ENCODE measurements around the gene RPS6KA4.

The RPS6KA4 gene

DNA sequence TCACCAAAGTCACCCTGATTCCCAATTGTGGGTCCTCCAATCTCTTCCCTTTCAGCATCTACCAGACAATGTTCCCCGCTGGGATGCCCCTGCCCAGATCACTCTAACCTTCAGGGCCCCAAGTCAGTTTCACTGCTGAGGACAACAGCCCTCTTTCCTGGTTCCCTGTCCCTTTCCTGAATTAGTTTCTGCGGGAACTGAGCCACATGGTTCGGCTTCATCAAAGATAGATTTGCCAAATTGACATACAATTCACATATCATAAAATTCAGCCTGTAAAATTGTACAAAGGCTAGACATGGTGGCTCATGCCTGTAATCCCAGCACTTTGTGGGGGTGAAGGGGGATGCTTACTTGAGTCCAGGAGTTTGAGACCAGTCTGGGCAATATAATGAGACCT lies 31.0 kb upstream of the RPS6KA4 start:
- DNase-seq: peak; percentile 2

DNA sequence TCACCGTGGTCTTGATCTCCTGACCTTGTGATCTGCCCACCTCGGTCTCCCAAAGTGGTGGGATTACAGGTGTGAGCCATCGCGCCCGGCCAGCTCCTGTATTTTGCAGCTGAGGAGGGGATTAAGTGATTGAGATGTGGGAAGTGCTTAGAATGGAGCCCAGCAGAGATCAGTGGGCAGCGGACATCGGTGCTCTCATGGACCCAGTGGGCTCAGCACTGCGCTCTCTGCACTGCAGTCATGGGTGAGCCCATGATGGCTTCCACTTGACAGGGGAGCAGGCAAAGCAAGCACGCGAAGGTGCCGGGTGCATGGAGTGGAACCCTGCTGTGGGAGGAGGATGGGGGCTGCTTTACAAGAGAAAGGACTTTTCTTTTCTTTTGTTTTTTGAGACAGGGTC lies 28.1 kb upstream of the RPS6KA4 start:
- peak; percentile 1 for DNase-seq

DNA sequence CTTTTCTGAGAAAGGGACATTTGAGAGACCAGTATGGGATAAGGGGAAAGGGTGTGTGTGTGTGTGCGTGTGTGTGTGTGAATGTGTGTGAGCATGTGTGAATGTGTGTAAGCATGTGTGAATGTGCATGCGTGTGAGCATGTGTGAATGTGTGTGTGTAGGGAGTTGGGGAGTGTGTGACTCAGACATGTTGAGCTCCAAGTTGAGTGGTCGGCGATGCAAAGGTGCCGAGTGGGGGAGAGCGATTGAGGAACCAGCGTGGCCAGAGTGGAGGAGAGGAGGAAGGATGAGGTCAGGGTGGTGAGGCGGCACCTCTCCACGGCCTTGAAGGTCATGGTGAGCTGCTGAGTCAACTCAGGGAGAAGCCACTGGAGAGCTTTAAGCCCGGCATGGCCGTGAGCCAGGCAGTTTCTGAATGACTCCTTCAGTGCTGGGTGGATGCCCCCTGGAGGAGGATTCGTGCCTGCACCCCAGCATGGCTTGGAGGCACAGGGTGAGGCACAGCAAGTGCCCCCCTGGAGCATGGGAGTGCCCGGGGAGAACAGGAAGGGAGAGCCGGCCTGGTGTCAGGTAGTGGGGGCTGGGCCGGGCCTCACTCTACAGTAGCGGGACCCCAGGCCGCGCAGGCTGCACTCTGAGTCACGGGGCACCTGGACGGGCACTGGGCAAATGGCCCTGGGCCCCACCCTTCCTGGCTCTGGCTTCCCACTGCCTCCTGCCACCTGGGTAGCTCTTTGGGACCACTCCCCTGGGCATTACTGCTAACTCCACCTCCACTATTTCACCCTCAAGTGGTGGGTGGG lies 27.2 kb upstream of the RPS6KA4 start:
- peak; percentile 99 for DNase-seq

DNA sequence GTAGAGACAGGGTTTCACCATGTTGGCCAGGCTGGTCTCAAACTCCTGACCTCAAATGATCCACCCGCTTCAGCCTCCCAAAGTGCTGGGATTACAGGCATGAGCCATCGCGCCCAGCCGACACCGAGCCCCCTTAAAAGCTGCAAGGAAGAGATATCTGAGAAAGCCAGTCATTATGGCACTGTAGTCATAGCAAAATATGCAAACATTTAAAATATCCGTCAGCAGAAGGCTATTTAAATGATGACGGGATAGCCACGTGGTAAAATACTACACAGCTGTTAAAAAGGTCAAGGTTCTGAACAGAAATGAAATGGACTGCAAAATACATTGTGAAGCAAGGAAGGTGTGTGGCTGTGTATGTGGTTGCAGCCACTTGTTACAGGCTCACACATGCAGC lies 25.4 kb upstream of the RPS6KA4 start:
- peak; percentile 3 for DNase-seq

DNA sequence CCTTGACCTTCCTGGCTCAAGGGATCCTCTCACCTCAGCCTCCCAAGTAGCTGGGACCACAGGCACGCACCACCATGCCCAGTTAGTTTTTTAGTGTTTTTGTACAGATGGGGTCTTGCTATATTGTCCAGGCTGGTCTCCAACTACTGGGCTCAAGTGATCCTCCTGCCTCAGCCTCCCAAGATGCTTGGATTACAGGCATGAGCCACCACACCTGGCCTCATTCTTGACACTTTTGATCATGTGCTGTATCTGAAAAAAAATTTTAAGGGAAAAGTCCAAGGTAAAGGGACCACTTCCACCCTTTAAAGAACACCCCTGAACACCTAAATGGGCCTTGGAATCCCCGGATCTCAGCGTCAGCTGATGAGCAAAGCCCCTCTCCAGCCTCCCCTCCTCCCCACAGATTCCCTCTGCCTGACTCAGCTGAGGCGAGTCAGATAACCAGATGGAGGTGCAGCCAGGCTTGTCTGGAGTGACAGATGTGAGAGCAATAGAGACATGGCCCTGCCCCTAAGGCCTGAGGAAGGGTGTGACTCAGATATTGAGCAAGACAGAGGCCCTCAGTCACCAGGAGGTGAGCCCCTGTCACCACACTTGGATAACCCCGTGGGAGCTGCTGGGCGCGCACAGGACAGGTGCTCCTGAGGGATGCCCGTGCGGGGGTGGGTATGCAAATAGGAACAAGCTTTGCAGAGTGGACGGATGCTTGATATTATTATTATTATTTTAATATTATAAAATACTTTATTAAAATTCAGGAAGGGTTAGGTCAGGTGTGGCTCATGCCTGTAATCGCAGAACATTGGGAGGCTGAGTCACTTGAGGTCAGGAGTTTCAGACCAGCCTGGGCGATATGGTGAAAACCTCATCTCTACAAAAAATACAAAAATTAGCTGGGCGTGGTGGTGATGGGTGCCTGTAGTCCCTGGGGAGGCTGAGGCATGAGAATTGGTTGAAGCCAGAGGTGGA lies 23.9 kb upstream of the RPS6KA4 start:
- peak; percentile 54 for DNase-seq

DNA sequence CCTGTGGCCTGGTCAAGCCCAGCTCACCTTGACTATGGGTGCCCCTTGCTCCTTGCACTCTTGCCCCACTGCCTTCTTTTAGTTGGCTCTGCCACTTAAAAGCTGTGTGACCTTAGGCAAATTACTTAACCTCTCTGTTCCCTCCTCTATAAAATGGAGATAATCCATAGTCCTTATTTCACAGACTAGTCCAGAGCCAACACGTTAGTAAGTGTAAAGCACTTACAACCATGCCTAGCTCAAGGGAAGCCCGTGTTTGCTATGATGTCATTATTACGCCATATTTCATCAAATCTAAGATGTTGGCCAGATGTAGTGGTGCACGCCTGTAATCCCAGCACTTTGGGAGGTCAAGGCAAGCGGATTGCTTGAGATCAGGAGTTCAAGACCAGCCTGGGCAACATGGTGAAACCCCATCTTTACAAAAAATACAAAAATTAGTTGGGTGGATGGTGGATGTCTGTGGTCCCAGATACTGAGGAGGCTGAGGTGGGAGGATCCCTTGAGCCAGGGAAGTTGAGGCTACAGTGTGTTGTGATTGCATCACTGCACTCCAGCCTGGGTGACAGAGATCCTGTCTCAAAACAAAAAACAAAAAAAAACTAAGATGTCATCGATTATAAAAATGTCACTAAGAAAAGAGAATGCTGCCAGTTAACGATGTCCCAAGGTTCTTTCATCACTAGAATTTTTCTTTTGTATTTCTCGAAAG lies 21.3 kb upstream of the RPS6KA4 start:
- DNase-seq: no peak

DNA sequence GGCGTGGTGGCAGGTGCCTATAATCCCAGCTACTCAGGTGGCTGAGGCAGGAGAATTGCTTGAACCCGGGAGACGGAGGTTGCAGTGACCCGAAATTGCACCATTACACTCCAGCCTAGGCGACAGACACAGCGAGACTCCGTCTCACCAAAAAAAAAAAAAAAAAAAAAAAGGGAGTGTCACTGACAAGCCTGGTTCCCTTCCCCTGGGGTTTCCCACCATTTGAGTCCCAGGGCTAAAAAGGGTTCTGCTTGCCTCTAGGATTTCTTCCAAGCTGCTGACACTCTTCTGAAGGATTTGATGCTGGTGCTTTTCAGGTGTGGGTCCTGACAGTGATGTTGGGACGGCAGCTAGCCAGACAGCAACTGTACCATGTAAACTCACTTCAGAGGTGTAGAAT lies 20.2 kb upstream of the RPS6KA4 start:
- no peak for DNase-seq

DNA sequence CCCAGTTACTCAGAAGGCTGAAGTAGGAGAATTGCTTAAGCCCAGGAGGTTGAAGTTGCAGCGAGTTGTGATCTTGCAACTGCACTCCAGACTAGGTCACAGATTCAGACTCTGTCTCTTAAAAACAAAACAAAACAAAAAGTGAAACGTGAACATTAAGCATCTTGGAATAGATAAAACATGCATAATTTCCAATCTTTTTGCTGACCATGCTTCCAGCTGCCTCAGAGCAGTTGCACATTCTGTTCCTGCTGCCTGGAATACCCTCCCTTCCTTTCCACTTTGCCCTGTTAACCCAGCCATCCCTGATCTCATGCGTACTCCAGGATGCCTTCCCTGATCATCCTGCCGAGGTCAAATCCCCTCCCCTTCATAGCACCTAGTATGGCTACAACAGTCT lies 19.7 kb upstream of the RPS6KA4 start:
- no peak for DNase-seq

DNA sequence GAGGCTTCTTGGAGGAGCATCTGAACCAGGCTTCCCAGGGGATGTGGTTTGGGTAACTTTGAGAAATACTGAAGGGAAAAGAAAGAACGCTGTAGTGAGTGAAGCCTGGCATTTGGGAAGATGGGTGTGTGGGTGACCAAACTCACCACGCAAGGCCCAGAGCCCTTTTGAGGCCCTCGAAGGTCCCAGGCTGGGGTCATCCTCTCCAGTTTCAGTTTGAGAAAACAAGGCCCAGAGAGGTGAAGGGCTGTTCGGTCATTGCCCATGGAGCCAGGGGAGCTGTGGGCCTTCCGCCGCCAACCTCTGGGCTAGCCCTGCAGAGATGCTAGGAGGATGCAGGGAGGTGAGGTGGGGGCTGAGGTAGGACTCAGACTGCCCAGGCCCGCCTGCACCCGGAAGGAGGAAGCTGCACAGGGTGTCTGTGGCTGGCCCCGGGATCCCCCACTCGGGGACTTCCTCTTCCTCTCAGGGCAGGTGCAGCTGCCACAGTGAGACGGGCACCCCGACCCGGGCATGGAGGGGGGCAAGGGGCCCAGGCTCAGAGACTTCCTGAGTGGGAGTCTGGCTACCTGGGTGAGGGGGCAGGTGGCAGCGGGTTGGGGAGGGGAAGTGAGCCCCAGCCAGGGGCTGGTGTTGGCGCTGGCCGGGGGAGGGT lies 19.1 kb upstream of the RPS6KA4 start, which contains the start of gene CCDC88B:
TSS of gene CCDC88B (plus strand) at position 451 of the 655 bp plus-strand sequence. CDS start at position 514, 63 bp downstream.
- DNase-seq: peak; percentile 91

DNA sequence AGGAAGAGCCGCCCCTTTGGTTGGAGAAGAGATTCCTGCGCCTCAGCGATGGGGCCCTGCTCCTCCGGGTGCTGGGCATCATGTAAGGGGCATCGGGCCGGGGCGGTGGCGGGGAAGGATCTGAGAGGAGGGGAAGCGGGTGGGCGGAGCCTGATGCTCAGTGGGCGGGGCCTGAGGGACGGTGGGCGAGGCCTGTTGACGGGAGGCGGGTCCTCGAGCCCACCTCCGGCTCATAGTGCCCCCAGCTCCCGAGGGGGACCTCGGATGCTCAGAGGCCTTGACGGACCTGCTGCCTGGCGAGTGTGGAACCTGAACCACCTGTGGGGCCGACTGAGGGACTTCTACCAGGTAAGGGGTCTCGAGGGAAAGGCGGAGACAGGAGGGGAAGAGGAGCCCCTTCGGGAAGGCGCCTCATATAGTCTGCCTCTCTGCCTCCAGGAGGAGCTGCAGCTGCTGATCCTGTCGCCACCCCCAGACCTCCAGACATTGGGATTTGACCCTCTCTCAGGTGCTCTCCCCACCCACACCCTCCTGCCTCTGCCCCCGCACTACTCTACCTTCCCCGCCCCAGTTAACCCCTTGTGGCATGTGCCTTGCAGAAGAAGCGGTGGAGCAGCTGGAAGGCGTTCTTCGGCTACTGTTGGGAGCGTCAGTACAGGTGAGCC lies 18.2 kb upstream of the RPS6KA4 start:
- peak; percentile 44 for DNase-seq

DNA sequence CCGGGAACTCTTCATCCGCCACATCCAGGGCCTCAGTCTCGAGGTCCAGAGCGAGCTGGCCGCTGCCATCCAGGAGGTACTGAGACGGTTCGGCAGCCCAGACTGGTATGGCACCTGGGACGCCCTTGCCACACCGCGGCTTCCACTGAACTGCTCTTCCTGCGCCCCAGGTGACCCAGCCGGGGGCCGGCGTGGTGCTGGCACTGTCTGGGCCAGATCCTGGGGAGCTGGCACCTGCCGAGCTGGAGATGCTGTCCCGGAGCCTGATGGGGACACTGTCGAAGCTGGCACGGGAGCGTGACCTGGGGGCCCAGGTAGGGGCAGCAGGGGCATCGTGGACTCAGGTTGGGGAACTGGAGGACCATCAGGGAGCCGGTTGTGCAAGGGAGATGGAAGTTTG lies 17.5 kb upstream of the RPS6KA4 start:
- no peak for DNase-seq

DNA sequence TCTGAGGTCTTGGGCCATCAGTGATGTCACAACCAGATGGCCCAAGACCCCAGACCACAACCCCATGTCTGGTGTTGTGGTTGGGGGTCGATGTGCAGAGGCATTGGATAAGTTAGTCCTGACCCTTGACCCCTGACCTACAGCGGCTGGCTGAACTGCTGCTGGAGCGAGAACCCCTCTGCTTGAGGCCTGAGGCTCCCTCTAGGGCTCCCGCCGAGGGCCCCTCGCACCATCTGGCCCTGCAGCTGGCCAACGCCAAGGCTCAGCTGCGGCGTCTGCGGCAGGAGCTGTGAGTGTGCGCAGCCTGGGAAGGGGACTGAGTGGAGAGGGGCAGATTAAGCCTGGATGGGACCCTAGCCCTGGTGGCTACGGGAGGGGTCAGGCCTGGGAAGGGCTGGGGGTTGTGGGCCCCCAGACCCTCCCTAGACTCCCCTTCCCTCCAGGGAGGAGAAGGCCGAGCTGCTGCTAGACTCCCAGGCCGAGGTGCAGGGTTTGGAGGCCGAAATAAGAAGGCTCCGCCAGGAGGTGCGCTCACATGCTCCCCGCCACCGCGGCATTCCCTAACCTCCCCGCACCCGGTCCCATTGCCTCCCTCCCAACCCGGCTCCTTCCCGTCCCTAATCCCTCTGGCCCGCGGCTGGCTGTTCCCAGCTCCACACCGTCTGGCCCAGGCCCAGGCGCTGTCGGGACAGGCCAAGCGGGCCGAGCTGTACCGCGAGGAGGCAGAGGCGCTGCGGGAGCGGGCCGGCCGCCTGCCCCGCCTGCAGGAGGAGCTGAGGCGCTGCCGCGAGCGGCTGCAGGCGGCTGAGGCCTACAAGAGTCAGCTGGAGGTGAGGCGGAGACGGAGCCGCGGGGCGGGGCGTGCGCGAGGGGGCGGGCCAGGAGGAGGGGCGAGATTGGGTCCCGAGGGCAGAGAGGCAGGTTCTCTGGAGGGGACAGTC lies 16.8 kb upstream of the RPS6KA4 start:
- DNase-seq: peak; percentile 78

DNA sequence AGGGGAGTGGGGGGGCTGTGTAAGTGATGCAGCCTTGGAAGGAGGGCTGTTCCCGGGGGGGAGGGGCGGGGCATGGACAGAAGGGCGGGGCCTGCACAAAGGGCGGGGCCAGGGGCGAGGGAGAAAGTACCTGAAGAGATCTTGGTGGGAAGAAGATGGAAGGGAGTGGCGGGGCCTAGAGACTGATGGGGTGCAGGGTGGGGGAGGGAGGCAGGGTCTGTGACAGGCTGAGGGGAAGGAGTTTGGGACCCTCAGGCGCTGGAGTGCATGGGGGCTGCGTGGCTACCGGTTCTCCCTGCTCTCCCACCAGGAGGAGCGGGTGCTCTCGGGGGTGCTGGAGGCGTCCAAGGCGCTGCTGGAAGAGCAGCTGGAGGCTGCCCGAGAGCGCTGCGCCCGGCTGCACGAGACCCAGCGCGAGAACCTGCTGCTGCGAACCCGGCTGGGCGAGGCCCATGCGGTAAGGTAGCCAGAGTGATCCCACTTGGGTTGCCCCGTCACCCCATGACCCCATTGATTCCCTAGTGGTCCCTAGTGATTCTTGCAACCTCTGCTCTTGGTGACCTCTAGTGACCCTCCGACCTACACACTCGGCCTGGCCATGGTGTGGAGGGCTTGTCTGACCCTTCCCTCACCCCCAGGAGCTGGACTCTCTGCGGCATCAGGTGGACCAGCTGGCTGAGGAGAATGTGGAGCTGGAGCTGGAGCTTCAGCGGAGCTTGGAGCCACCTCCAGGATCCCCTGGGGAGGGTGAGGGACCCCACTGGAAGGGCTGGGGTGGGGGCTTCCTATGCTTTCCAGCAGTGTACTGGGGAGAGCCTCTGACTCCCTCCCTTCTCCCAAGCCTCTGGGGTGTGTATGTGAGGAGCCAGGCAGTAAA lies 15.9 kb upstream of the RPS6KA4 start:
- no peak for DNase-seq

DNA sequence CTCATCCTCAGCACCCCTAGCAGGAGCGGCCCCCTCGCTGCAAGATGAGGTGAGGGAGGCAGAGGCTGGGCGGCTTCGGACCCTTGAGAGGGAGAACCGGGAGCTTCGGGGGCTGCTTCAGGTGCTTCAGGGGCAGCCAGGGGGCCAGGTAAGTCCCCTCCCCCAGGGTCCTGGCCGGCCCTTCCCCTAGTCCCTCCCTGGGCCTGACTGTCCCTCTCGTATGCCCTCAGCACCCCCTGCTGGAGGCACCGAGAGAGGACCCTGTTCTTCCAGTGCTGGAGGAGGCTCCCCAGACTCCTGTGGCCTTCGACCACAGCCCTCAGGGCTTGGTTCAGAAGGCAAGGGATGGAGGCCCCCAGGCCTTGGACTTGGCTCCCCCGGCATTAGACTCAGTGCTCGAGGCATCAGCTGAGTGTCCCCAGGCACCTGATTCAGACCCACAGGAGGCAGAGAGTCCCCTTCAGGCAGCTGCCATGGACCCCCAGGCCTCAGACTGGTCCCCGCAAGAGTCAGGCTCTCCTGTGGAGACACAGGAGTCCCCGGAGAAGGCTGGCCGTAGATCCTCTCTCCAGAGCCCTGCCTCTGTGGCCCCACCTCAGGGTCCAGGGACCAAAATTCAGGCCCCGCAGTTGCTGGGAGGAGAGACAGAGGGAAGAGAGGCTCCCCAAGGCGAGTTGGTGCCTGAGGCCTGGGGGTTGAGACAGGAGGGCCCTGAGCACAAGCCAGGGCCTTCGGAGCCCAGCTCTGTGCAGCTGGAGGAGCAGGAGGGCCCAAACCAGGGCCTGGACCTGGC lies 15.0 kb upstream of the RPS6KA4 start:
- DNase-seq: peak; percentile 38

DNA sequence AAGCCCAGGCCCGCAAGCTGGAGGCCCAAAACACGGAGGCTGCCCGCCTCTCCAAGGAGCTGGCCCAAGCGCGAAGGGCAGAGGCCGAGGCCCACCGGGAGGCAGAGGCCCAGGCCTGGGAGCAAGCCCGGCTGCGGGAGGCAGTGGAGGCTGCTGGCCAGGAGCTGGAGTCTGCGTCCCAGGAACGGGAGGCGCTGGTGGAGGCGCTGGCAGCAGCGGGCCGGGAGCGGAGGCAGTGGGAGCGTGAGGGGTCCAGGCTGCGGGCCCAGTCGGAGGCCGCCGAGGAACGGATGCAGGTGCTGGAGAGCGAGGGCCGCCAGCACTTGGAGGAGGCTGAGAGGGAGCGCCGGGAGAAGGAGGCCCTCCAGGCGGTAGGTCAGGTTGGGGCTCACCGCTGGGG lies 14.2 kb upstream of the RPS6KA4 start:
- no peak for DNase-seq

DNA sequence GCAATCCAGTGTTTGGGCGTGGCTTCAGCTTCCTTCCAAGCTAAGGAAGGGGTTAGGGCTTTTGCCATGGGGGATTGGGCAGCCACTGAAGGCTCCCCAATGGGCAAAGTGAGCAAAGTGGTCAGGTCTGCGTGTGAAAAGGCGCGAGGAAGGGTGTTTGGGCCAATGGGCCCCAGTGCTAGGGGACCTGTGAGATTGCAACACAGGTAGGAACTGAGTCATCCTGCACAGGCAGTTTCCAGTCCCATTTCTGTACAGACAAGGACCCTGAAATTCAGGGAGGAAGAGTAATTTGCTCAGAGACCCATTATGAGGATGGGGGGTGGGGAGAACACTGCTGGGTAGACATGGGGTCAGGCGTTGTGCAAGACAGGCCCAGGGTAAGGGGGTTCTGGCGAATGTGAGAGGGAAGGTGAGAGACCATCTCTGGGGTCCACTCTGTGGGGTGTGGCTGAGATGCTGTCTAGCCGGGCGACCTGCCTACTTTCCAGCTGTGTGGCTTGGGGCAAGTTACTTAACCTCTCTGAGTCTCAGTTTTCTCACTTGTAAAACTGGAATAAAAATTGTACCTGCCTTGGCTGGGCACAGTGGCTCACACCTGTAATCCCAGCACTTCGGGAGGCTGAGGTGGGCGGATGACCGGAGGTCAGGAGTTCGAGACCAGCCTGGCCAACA lies 11.6 kb upstream of the RPS6KA4 start:
- no peak for DNase-seq

DNA sequence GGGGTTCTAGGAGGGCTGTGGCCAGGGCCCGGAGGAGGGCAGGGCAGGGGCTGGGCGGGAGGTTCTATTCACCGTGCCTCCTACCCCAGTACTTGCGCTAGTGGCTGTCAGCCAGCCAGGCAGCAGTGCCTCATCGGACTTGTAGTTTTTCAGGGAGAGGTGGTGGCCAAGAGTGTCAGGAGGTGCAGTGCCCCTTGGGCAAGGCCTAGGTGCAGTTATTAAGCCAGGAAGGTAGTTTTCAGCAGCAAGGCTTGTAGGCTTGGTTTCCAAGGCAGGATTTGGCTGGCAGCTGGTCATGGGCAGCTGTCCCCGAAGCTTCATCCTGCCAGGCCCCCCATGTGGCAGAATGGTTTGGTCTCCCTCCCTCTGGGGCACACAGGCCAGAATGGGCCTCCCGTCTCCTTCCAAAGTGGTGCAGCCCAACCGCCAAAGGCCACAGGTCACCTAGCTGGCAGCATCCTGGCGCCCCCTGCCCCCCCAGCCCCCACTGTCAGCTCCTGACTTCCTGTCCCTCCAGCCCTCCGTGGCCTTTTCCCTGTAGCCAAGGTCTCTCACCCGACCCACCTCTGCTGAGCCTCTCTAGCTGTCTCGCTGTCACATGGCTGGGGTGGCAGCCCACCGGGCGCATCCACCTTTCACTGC lies 10.5 kb upstream of the RPS6KA4 start:
- DNase-seq: no peak

DNA sequence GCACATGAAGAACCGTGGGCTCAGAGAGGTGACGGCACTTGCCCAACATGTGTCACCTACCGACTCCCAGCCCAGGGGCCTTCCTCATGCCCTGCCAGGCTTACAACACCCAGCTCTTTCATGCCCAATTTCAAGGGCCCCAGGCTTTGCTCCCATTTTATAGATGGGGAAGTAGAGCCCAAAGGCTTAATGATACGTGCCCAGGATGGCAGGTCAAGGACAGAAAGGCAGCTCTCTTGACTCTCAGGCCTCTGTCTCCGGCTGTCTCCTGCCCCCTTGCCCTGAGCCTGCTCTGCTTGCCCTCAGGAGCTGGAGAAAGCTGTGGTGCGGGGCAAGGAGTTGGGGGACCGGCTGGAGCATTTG lies 10.0 kb upstream of the RPS6KA4 start:
- DNase-seq: no peak
